Lung (tissue), 12 donors: ENCODE measurements around the gene TBX4. TPM values are rescaled to one million over a fixed set of nuclear protein-coding genes. Genes with fewer than 3 reads are reported as not detected.

Source experiments
- ATAC-seq: fragments of 200-7000 bp; cut with Tn5 transposase; one replicate; pipeline ENCODE4 v1.9.1; 2020; ENCODE audit warnings: moderate number of reproducible peaks; ENCODE audit not compliant: insufficient read depth, low FRiP score
- DNase-seq, 3 donors: peaks; one replicate each; pipeline ENCODE4 v3.0.0-alpha.2; 2013 to 2017
- H3K27ac ChIP-seq, 2 donors: one replicate each; pipeline ENCODE4 v1.5.1; 2013; ENCODE audit warnings: mild to moderate bottlenecking in 2 of 2, moderate library complexity in 2 of 2, control low read depth in 1 of 2, inconsistent platforms in 1 of 2, low read depth in 1 of 2, low read length in 1 of 2
- H3K27me3 ChIP-seq, 3 donors: one replicate each; pipeline ENCODE4 v1.5.1; 2013; ENCODE audit warnings: low read length in 2 of 3; ENCODE audit not compliant: control insufficient read depth in 3 of 3, insufficient read depth in 3 of 3
- H3K36me3 ChIP-seq, 4 donors: one replicate each; pipeline ENCODE4 v1.5.1; 2013; ENCODE audit warnings: low read length in 4 of 4, mild to moderate bottlenecking in 1 of 4, moderate library complexity in 1 of 4; ENCODE audit not compliant: control insufficient read depth in 4 of 4, insufficient read depth in 4 of 4
- H3K4me1 ChIP-seq, 5 donors: one replicate each; pipeline ENCODE4 v1.5.1; 2013; ENCODE audit warnings: low read length in 5 of 5, mild to moderate bottlenecking in 2 of 5, moderate library complexity in 1 of 5; ENCODE audit not compliant: control insufficient read depth in 5 of 5, insufficient read depth in 5 of 5
- H3K4me3 ChIP-seq: one replicate; pipeline ENCODE4 v1.5.1; 2013; ENCODE audit warnings: mild to moderate bottlenecking, control low read depth, moderate library complexity
- H3K9ac ChIP-seq, 2 donors: one replicate each; pipeline ENCODE4 v1.5.1; 2013; ENCODE audit warnings: low read length in 2 of 2, control low read depth in 1 of 2; ENCODE audit not compliant: insufficient read depth in 1 of 2
- H3K9me3 ChIP-seq, 4 donors: one replicate each; pipeline ENCODE4 v1.5.1; 2013; ENCODE audit warnings: low read length in 3 of 4, mild to moderate bottlenecking in 1 of 4, moderate library complexity in 1 of 4; ENCODE audit not compliant: control insufficient read depth in 4 of 4, insufficient read depth in 3 of 4
- CTCF ChIP-seq: IDR thresholded peaks from 2 replicates; pipeline ENCODE4 v1.5.1; 2012; ENCODE audit warnings: mild to moderate bottlenecking; ENCODE audit errors: control extremely low read depth, extremely low read depth
- WGBS, 2 donors: extraction: QIAGEN DNeasy Blood & Tissue Kit; methylation state at CpG; one replicate each; pipeline ENCODE4 v1.1.7; 2013; 5-methylcytosine and 5-hydroxymethylcytosine counted together
- polyA plus RNA-seq, 2 donors: library from polyadenylated mRNA; stranded (reverse); fragments of 200-250 nt; gene quantifications; one replicate each; pipeline ENCODE4 v1.2.1, GENCODE V29; 2013
- total RNA-seq, 2 donors: library from RNA; depleted of rRNA in 1 of 2; stranded (reverse); fragments of >200 nt in 1 of 2; gene quantifications; one replicate each; pipeline ENCODE4 v1.2.1, GENCODE V29; 2014 to 2021
- donor health status: control.
- donor health status: control.
- donor health status: Bipolar disorder and iron deficiency.
- donor health status: healthy.
- donor health status: DM: yes; HTN: yes; CAD: no.

Gene TBX4
- total and polyA plus RNA-seq, 4 donors, result 6.1 to 53.7 (median 22.0) TPM

GRCh38 chr17:61414936-61415251 is 37.3 kb upstream of the TBX4 start:
- Histone ChIP-seq H3K9me3 (no peaks in the 10 kb centered on the region), H3K4me1 (peaks cover 0 to 55% (median 19%) of the 10 kb centered on the region in 5 donors), H3K36me3 (no peaks in the 10 kb centered on the region), H3K4me3 (no peak overlapping the region), H3K27me3 (peaks cover 0 to 4% (median 0%) of the 10 kb centered on the region in 3 donors), H3K9ac (no peak overlapping the region), H3K27ac (peak overlapping the region in 1 of 2 donors; percentile 70)
- DNase-seq, result no peak
- ATAC-seq, result no peak
- WGBS, 2 donors, result 71 to 81% methylated on average over 5 of the region's 5 CpGs
- no peak for TF ChIP-seq CTCF

- 95% methylated on average over 6 of the region's 6 CpGs for WGBS, 2 donors
- Histone ChIP-seq H3K4me3 (no peak overlapping the region), H3K4me1 (peaks cover 0 to 55% (median 21%) of the 10 kb centered on the region in 5 donors), H3K27me3 (peaks cover 0 to 1% (median 0%) of the 10 kb centered on the region in 3 donors), H3K9ac (peak overlapping the region in 1 of 2 donors; percentile 4), H3K9me3 (no peaks in the 10 kb centered on the region), H3K27ac (peak overlapping the region in 1 of 2 donors; percentile 70), H3K36me3 (no peaks in the 10 kb centered on the region)
- DNase-seq, result peak in 2 of 3 donors; percentile 27 to 35
- TF ChIP-seq CTCF, result no peak
- ATAC-seq, result no peak
These were observed 36.6 kb upstream of the TBX4 start for GRCh38 chr17:61415374-61416210.

- H3K27ac ChIP-seq, result peak overlapping the region in 1 of 2 donors; percentile 70
- WGBS, 2 donors, result 76 to 79% methylated on average over 6 of the region's 6 CpGs
- no peaks in the 10 kb centered on the region for H3K9me3 ChIP-seq
- DNase-seq, result no peak
- no peak for ATAC-seq
- H3K4me3 ChIP-seq, result no peak overlapping the region
- H3K36me3 ChIP-seq, result no peaks in the 10 kb centered on the region
- peak overlapping the region in 1 of 2 donors; percentile 4 for H3K9ac ChIP-seq
- no peak for TF ChIP-seq CTCF
- peaks cover 0 to 4% (median 0%) of the 10 kb centered on the region in 3 donors for H3K27me3 ChIP-seq
- peaks cover 0 to 55% (median 21%) of the 10 kb centered on the region in 5 donors for H3K4me1 ChIP-seq
These were observed 36.0 kb upstream of the TBX4 start for GRCh38 chr17:61416211-61416539.
